ENCODE data around the gene AHCYL2. TPM values are rescaled to one million over a fixed set of nuclear protein-coding genes. Genes with fewer than 3 reads are reported as not detected.
"Not testable (repeated sequence)": the region's sequence is repeated elsewhere in the genome, so short reads cannot be mapped to it uniquely, and the experiment has no call there.

Gene AHCYL2
- total RNA-seq, 1 experiment from 2014 or later, result 25.6 TPM

- no peaks in the 10 kb centered on the region for H3K27me3 Mint-ChIP-seq (ENCODE audit: low read depth)
- H3K4me1 Mint-ChIP-seq, result peaks cover 39% of the 10 kb centered on the region
- POLR2A ChIA-PET, result interaction anchor here (1.5 kb wide), 1 partner anchor 66 kb away, joined by 5 read pairs; the partner anchor contains the start of gene STRIP2
- no peak overlapping the region for H3K4me3 Mint-ChIP-seq
- no peak overlapping the region; the same call in 1 of the 2 replicates for H3K27ac Mint-ChIP-seq
- TF ChIP-seq ARID4B (CRISPR knock-in tag; IDR thresholded peaks at IDR 0.05; ENCODE audit: borderline replicate concordance), result no peak
- TF ChIP-seq PREB (CRISPR knock-in tag; IDR thresholded peaks at IDR 0.05; ENCODE audit: borderline replicate concordance), result no peak
- no peak for TF ChIP-seq TEAD1 (CRISPR knock-in tag; IDR thresholded peaks at IDR 0.05)
- TF ChIP-seq ZNF317 (CRISPR knock-in tag; IDR thresholded peaks at IDR 0.05; ENCODE audit: borderline replicate concordance, low read depth), result no peak
- no peak for TF ChIP-seq ATF1 (CRISPR knock-in tag; IDR thresholded peaks at IDR 0.05)
- TF ChIP-seq FOXK1 (CRISPR knock-in tag; IDR thresholded peaks at IDR 0.05), result no peak
- TF ChIP-seq RELA (CRISPR knock-in tag; IDR thresholded peaks at IDR 0.05; ENCODE audit: borderline replicate concordance), result no peak
- TF ChIP-seq ZBTB43 (CRISPR knock-in tag; IDR thresholded peaks at IDR 0.05), result no peak
- TF ChIP-seq FOXP1 (CRISPR knock-in tag; IDR thresholded peaks at IDR 0.05; ENCODE audit: borderline replicate concordance), result no peak
- TF ChIP-seq AFF4 (CRISPR knock-in tag; IDR thresholded peaks at IDR 0.05; ENCODE audit: borderline replicate concordance), result no peak
- TF ChIP-seq IRF2 (CRISPR knock-in tag; IDR thresholded peaks at IDR 0.05; ENCODE audit: borderline replicate concordance, low read depth), result no peak
- TF ChIP-seq AR (CRISPR knock-in tag; IDR thresholded peaks at IDR 0.05), result no peak
- TF ChIP-seq ZNF281 (CRISPR knock-in tag; IDR thresholded peaks at IDR 0.05), result no peak
- TF ChIP-seq GABPB1 (CRISPR knock-in tag; IDR thresholded peaks at IDR 0.05), result no peak
- no peak for TF ChIP-seq JUN (CRISPR knock-in tag; IDR thresholded peaks at IDR 0.05)
- TF ChIP-seq SOX15 (CRISPR knock-in tag; IDR thresholded peaks at IDR 0.05), result no peak
- ATAC-seq (no peak), DNase-seq (ENCODE audit: low spot score) (no peak)
- H3K9me3 Mint-ChIP-seq, result no peaks in the 10 kb centered on the region
- no peaks in the 10 kb centered on the region for H3K36me3 Mint-ChIP-seq
- CTCF ChIA-PET, result interaction anchor here (0.7 to 3.2 kb wide), 41 partner anchors 8 to 1518 kb away, joined by 3 to 59 read pairs (median 5); partner anchors contain the start of gene STRIP2
Observed at GRCh38 chr7:129368389-129368986, 143.7 kb downstream of the AHCYL2 start.

- DNase-seq (ENCODE audit: low spot score); H3K9me3 Mint-ChIP-seq; H3K36me3 Mint-ChIP-seq; H3K27ac Mint-ChIP-seq; ATAC-seq; H3K4me3 Mint-ChIP-seq; H3K27me3 Mint-ChIP-seq (ENCODE audit: low read depth): not testable (repeated sequence)
- POLR2A ChIA-PET, result interaction anchor here (0.7 kb wide), 1 partner anchor 67 kb away, joined by 3 read pairs; no protein-coding TSS in a partner anchor
- H3K4me1 Mint-ChIP-seq, result peaks cover 46% of the 10 kb centered on the region
- CTCF ChIA-PET, result interaction anchor here (2.0 to 2.6 kb wide), 3 partner anchors 7 to 151 kb away, joined by 10 to 54 read pairs (median 14); partner anchors contain the start of gene STRIP2
Observed at GRCh38 chr7:129369447-129369846, 144.6 kb downstream of the AHCYL2 start.
